ENCODE data around the gene SLC39A2.

The SLC39A2 gene

GRCh38 chr14:21023817-21024584 lies 24.9 kb downstream of the SLC39A2 start:
- Histone ChIP-seq H2BK15ac (replicated peaks; ENCODE audit: low read depth) (no peak overlapping the region), H3K27me3 (ENCODE audit: insufficient read depth, low read length, poor library complexity) (no peaks in the 10 kb centered on the region), H3K27ac (ENCODE audit: low read depth, low read length) (no peak overlapping the region), H3K9ac (ENCODE audit: low read length) (peak overlapping the region; percentile 86), H2BK5ac (ENCODE audit: low read length) (peak overlapping the region; percentile 43), H3K4me3 (ENCODE audit: low read length) (peak overlapping the region; percentile 72), H3K23ac (ENCODE audit: low read length) (no peak overlapping the region), H2BK120ac (ENCODE audit: low read depth, low read length) (no peak overlapping the region), H3K79me2 (ENCODE audit: control insufficient read depth, insufficient read depth, low read length) (no peaks in the 10 kb centered on the region), H3K79me1 (ENCODE audit: low read length) (no peaks in the 10 kb centered on the region), H3K4ac (ENCODE audit: low read depth, low read length) (peak overlapping the region; percentile 58), H4K5ac (ENCODE audit: low read length) (no peak overlapping the region), H2AK5ac (ENCODE audit: low read length) (no peak overlapping the region), H3K56ac (ENCODE audit: low read length) (peak overlapping the region; percentile 94), H3K18ac (ENCODE audit: low read length) (peak overlapping the region; percentile 88), H3K4me1 (ENCODE audit: control insufficient read depth, low read depth, low read length) (peaks cover 9% of the 10 kb centered on the region), H3K4me2 (ENCODE audit: low read length) (peak overlapping the region; percentile 82), H3K36me3 (ENCODE audit: control insufficient read depth, insufficient read depth, low read length) (no peaks in the 10 kb centered on the region), H4K8ac (ENCODE audit: low read depth, low read length) (no peak overlapping the region)
- WGBS (ENCODE audit: extremely low coverage, insufficient coverage, low lambda C conversion rate): no CpG with 5 or more reads among the region's 17 CpGs
- DNase-seq: peak; percentile 41

DNA sequence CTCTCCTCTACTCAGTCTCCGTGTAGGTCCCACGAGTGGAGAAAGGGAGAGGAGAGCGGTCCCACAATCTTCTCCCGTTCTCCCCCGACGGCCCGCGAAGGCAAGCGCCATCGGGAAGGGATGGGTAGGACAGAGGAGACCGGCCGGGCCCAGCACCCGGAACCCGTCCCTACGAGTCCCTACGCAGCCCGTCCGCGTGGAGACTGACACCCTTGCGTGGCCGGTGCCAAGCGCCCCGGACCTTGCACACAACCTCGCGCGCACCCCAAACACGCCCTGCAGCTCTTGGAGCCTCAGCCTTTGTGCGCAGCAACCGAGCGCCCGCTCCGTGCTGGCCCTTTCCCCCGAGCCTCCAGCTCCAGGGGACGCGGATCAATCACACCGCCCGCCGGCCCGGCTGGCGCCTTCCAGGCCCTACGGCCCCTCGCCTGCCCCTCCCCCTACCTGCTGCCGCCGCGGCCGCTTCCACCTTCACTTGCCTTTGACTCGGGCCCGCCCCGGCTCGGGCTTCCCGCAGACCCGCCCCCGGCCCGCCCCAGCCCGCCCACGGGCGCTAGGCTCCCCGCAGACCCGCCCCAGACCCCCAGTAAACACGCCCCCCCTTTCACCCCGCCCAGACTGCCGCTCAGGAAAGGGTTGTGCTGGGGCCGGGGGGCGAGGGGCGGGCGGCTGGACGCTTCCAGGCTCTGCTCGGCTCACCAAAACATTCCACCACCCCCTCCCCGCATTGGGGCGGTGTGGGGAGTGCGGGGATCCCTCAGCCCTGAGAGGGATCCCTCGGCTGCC lies 25.7 kb downstream of the SLC39A2 start, which contains the start of gene NDRG2:
Gene NDRG2 (minus strand): TSS at position 477 of the 786 bp plus-strand sequence. CDS start 1,746 bp downstream, outside the sequence.
- peak within 1 kb of the TSS; percentile 43 for H2BK5ac ChIP-seq (ENCODE audit: low read length)
- no peaks in the 10 kb centered on the region for H3K79me1 ChIP-seq (ENCODE audit: low read length)
- H4K8ac ChIP-seq (ENCODE audit: low read depth, low read length): no peak within 1 kb of the TSS
- H3K4ac ChIP-seq (ENCODE audit: low read depth, low read length): peak within 1 kb of the TSS; percentile 58
- WGBS (ENCODE audit: extremely low coverage, insufficient coverage, low lambda C conversion rate): no CpG with 5 or more reads among the region's 72 CpGs
- peak within 1 kb of the TSS; percentile 56 for H3K27ac ChIP-seq (ENCODE audit: low read depth, low read length)
- peaks cover 9% of the 10 kb centered on the region for H3K4me1 ChIP-seq (ENCODE audit: control insufficient read depth, low read depth, low read length)
- H3K23ac ChIP-seq (ENCODE audit: low read length): peak within 1 kb of the TSS; percentile 83
- DNase-seq: peak; percentile 93
- H3K9ac ChIP-seq (ENCODE audit: low read length): peak within 1 kb of the TSS; percentile 86
- H3K27me3 ChIP-seq (ENCODE audit: insufficient read depth, low read length, poor library complexity): no peaks in the 10 kb centered on the region
- no peak within 1 kb of the TSS for H2BK120ac ChIP-seq (ENCODE audit: low read depth, low read length)
- no peak within 1 kb of the TSS for H2BK15ac ChIP-seq (replicated peaks; ENCODE audit: low read depth)
- H2AK5ac ChIP-seq (ENCODE audit: low read length): no peak within 1 kb of the TSS
- H3K36me3 ChIP-seq (ENCODE audit: control insufficient read depth, insufficient read depth, low read length): no peaks in the 10 kb centered on the region
- H4K5ac ChIP-seq (ENCODE audit: low read length): no peak within 1 kb of the TSS
- peak within 1 kb of the TSS; percentile 82 for H3K4me2 ChIP-seq (ENCODE audit: low read length)
- peak within 1 kb of the TSS; percentile 72 for H3K4me3 ChIP-seq (ENCODE audit: low read length)
- H3K56ac ChIP-seq (ENCODE audit: low read length): peak within 1 kb of the TSS; percentile 94
- peak within 1 kb of the TSS; percentile 88 for H3K18ac ChIP-seq (ENCODE audit: low read length)
- no peaks in the 10 kb centered on the region for H3K79me2 ChIP-seq (ENCODE audit: control insufficient read depth, insufficient read depth, low read length)

DNA sequence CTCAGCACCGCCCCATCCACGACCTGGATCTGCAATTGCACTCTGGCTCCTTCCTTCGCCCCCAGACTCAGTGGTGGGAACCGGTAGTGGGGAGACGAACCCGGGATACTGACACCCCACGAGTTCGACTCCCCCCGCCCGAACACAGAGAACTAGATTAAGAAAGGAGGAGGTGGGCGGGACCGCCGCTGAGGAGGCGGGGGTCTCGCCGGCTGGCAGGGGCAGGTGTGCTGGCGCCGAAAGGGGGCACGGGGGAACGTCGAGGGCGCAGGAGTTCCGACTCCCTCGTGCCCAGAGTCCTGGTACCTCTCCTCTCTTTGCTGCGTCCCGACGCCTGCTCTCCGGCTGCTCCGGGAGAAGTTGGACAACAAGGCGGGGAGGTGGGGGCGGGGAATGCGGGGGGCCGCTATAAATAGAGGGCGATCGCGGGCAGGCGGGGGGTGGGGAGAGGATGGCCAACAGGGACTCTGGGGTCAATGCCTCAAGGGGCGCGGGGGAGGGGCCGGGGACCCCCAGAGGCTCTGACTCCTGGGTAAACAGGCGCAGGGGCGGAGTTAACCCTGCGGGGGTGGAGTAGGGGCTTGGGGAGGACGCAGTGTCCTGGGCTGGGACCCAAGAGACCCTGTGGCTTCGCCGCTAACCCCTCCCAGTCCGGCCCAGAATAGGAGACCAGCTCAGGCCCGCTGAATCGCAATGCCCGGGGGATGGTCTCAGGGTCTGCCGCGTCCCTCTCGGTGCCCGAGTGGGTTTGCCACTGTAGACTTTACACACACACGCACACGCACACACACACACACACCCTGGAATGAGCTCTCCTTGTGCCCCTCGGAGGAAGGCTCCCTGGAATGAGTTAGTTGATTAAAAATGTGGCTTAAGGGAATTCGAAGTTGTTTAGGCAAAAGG lies 26.5 kb downstream of the SLC39A2 start:
- no peak overlapping the region for H2AK5ac ChIP-seq (ENCODE audit: low read length)
- no peak overlapping the region for H3K23ac ChIP-seq (ENCODE audit: low read length)
- H3K4me2 ChIP-seq (ENCODE audit: low read length): peak overlapping the region; percentile 26
- peak overlapping the region; percentile 29 for H3K27ac ChIP-seq (ENCODE audit: low read depth, low read length)
- no peaks in the 10 kb centered on the region for H3K36me3 ChIP-seq (ENCODE audit: control insufficient read depth, insufficient read depth, low read length)
- peak overlapping the region; percentile 5 for H2BK15ac ChIP-seq (replicated peaks; ENCODE audit: low read depth)
- no peaks in the 10 kb centered on the region for H3K27me3 ChIP-seq (ENCODE audit: insufficient read depth, low read length, poor library complexity)
- no peaks in the 10 kb centered on the region for H3K79me1 ChIP-seq (ENCODE audit: low read length)
- H3K18ac ChIP-seq (ENCODE audit: low read length): peak overlapping the region; percentile 68
- no CpG with 5 or more reads among the region's 58 CpGs for WGBS (ENCODE audit: extremely low coverage, insufficient coverage, low lambda C conversion rate)
- no peak overlapping the region for H4K8ac ChIP-seq (ENCODE audit: low read depth, low read length)
- H2BK120ac ChIP-seq (ENCODE audit: low read depth, low read length): peak overlapping the region; percentile 62
- peak overlapping the region; percentile 24 for H2BK5ac ChIP-seq (ENCODE audit: low read length)
- DNase-seq: peak; percentile 82
- peak overlapping the region; percentile 60 for H3K9ac ChIP-seq (ENCODE audit: low read length)
- peak overlapping the region; percentile 82 for H3K56ac ChIP-seq (ENCODE audit: low read length)
- peak overlapping the region; percentile 18 for H3K4me3 ChIP-seq (ENCODE audit: low read length)
- no peak overlapping the region for H4K5ac ChIP-seq (ENCODE audit: low read length)
- H3K4me1 ChIP-seq (ENCODE audit: control insufficient read depth, low read depth, low read length): peaks cover 9% of the 10 kb centered on the region
- no peaks in the 10 kb centered on the region for H3K79me2 ChIP-seq (ENCODE audit: control insufficient read depth, insufficient read depth, low read length)
- peak overlapping the region; percentile 28 for H3K4ac ChIP-seq (ENCODE audit: low read depth, low read length)

- peak overlapping the region; percentile 68 for H3K18ac ChIP-seq (ENCODE audit: low read length)
- no peaks in the 10 kb centered on the region for H3K79me1 ChIP-seq (ENCODE audit: low read length)
- H2BK15ac ChIP-seq (replicated peaks; ENCODE audit: low read depth): peak overlapping the region; percentile 5
- H3K56ac ChIP-seq (ENCODE audit: low read length): peak overlapping the region; percentile 77
- no peaks in the 10 kb centered on the region for H3K27me3 ChIP-seq (ENCODE audit: insufficient read depth, low read length, poor library complexity)
- peak overlapping the region; percentile 55 for H3K9ac ChIP-seq (ENCODE audit: low read length)
- DNase-seq: no peak
- no peak overlapping the region for H3K4me2 ChIP-seq (ENCODE audit: low read length)
- H4K8ac ChIP-seq (ENCODE audit: low read depth, low read length): no peak overlapping the region
- H3K36me3 ChIP-seq (ENCODE audit: control insufficient read depth, insufficient read depth, low read length): no peaks in the 10 kb centered on the region
- peak overlapping the region; percentile 62 for H2BK120ac ChIP-seq (ENCODE audit: low read depth, low read length)
- peak overlapping the region; percentile 26 for H3K27ac ChIP-seq (ENCODE audit: low read depth, low read length)
- H3K23ac ChIP-seq (ENCODE audit: low read length): no peak overlapping the region
- no peak overlapping the region for H2AK5ac ChIP-seq (ENCODE audit: low read length)
- WGBS (ENCODE audit: extremely low coverage, insufficient coverage, low lambda C conversion rate): no CpG with 5 or more reads among the region's 7 CpGs
- no peaks in the 10 kb centered on the region for H3K79me2 ChIP-seq (ENCODE audit: control insufficient read depth, insufficient read depth, low read length)
- H2BK5ac ChIP-seq (ENCODE audit: low read length): no peak overlapping the region
- H4K5ac ChIP-seq (ENCODE audit: low read length): no peak overlapping the region
- no peak overlapping the region for H3K4me3 ChIP-seq (ENCODE audit: low read length)
- H3K4ac ChIP-seq (ENCODE audit: low read depth, low read length): peak overlapping the region; percentile 44
- H3K4me1 ChIP-seq (ENCODE audit: control insufficient read depth, low read depth, low read length): peaks cover 9% of the 10 kb centered on the region
Observed at GRCh38 chr14:21026274-21026987, 27.3 kb downstream of the SLC39A2 start.

- Histone ChIP-seq H3K4ac (ENCODE audit: low read depth, low read length) (peak overlapping the region; percentile 44), H2BK5ac (ENCODE audit: low read length) (no peak overlapping the region), H3K23ac (ENCODE audit: low read length) (no peak overlapping the region), H3K27me3 (ENCODE audit: insufficient read depth, low read length, poor library complexity) (no peaks in the 10 kb centered on the region), H3K4me2 (ENCODE audit: low read length) (no peak overlapping the region), H3K18ac (ENCODE audit: low read length) (no peak overlapping the region), H3K4me1 (ENCODE audit: control insufficient read depth, low read depth, low read length) (peaks cover 9% of the 10 kb centered on the region), H4K5ac (ENCODE audit: low read length) (no peak overlapping the region), H3K36me3 (ENCODE audit: control insufficient read depth, insufficient read depth, low read length) (no peaks in the 10 kb centered on the region), H2BK120ac (ENCODE audit: low read depth, low read length) (no peak overlapping the region), H3K79me1 (ENCODE audit: low read length) (no peaks in the 10 kb centered on the region), H3K4me3 (ENCODE audit: low read length) (no peak overlapping the region), H3K56ac (ENCODE audit: low read length) (peak overlapping the region; percentile 68), H3K9ac (ENCODE audit: low read length) (no peak overlapping the region), H3K79me2 (ENCODE audit: control insufficient read depth, insufficient read depth, low read length) (no peaks in the 10 kb centered on the region), H2AK5ac (ENCODE audit: low read length) (no peak overlapping the region), H4K8ac (ENCODE audit: low read depth, low read length) (no peak overlapping the region), H2BK15ac (replicated peaks; ENCODE audit: low read depth) (no peak overlapping the region), H3K27ac (ENCODE audit: low read depth, low read length) (no peak overlapping the region)
- peak; percentile 77 for DNase-seq
- WGBS (ENCODE audit: extremely low coverage, insufficient coverage, low lambda C conversion rate): no CpG with 5 or more reads among the region's 3 CpGs
Observed at GRCh38 chr14:21026988-21027315, 27.9 kb downstream of the SLC39A2 start.
